GM12878 (cell line): ENCODE data around the gene BMP7. TPM values are rescaled to one million over a fixed set of nuclear protein-coding genes. Genes with fewer than 3 reads are reported as not detected.

ENCODE experiments used
- ATAC-seq: fragments of 200-7000 bp; cut with Tn5 transposase; 3 replicates; pipeline ENCODE4 v1.9.1; 2020; ENCODE audit warnings: mild to moderate bottlenecking, moderate library complexity
- BruUV-seq: library from RNA; stranded (reverse); fragments of 400-500 nt; replicated peaks from 2 replicates; lab custom pipeline; 2021; lab: Mats Ljungman, UMichigan
- CTCF ChIA-PET: fragments of 300-600 bp; sonication (Branson Sonifier 250); formaldehyde crosslinking; extraction: SDS; loops from one replicate; lab custom pipeline; 2021; ENCODE audit warnings: inconsistent platforms; lab: Yijun Ruan, JAX
- POLR2A ChIA-PET: fragments of 350-600 bp; formaldehyde crosslinking; extraction: SDS; loops from one replicate; lab custom pipeline; 2021; ENCODE audit warnings: inconsistent platforms; lab: Charles Lee
- RAD21 ChIA-PET: fragments of 300-600 bp; sonication (Branson Sonifier 250); formaldehyde crosslinking; loops from one replicate; lab custom pipeline; 2023; ENCODE audit warnings: antibody characterized with exemption; ENCODE audit not compliant: unreplicated experiment; lab: Charles Lee
- SMC1A ChIA-PET: fragments of 300-600 bp; sonication (Branson Sonifier 250); formaldehyde crosslinking; loops from one replicate; lab custom pipeline; 2023; ENCODE audit not compliant: unreplicated experiment, uncharacterized antibody; lab: Charles Lee
- DNase-seq: peaks from one replicate; pipeline ENCODE4 v3.0.0-alpha.2; 2011; ENCODE audit warnings: low read depth, low spot score
- FAIRE-seq: peaks from 3 replicates; lab custom pipeline; 2011; peaks lifted over from hg19 to GRCh38; lab: Jason Lieb, UNC
- H2AFZ ChIP-seq: 2 replicates; pipeline ENCODE4 v1.6.0; 2011; ENCODE audit warnings: low read depth, low read length, control low read depth; ENCODE audit not compliant: control insufficient read depth
- H3K27ac ChIP-seq: 2 replicates; pipeline ENCODE4 v1.5.1; 2011; ENCODE audit warnings: control low read depth; ENCODE audit not compliant: control insufficient read depth, insufficient read depth
- H3K27me3 ChIP-seq, 2 experiments: replicated peaks in 1 of 2; 2 replicates each; pipeline versions ENCODE4 v1.6.0 to v1.6.1; 2011; ENCODE audit warnings: low read length in 1 of 2; ENCODE audit not compliant: control insufficient read depth in 2 of 2, insufficient read depth in 2 of 2
- H3K36me3 ChIP-seq, 2 experiments: 2 replicates each; pipeline ENCODE4 v1.5.1; 2011; ENCODE audit warnings: low read length in 1 of 2; ENCODE audit not compliant: control insufficient read depth in 2 of 2, insufficient read depth in 2 of 2
- H3K4me1 ChIP-seq: 2 replicates; pipeline ENCODE4 v1.6.1; 2011; ENCODE audit warnings: mild to moderate bottlenecking, low read length, moderate library complexity, mixed read lengths; ENCODE audit not compliant: control insufficient read depth, insufficient read depth
- H3K4me2 ChIP-seq: 2 replicates; pipeline ENCODE4 v1.6.0; 2011; ENCODE audit warnings: control low read depth; ENCODE audit not compliant: control insufficient read depth, insufficient read depth
- H3K4me3 ChIP-seq: fragments of 200-600 bp; sonication (generic); 2 replicates; pipeline ENCODE4 v1.5.1; 2016
- H3K79me2 ChIP-seq: 2 replicates; pipeline ENCODE4 v1.6.0; 2011; ENCODE audit warnings: low read length; ENCODE audit not compliant: control insufficient read depth, insufficient read depth
- H3K9ac ChIP-seq: 2 replicates; pipeline ENCODE4 v1.8.0; 2011; ENCODE audit warnings: low read length, control low read depth, mixed read lengths; ENCODE audit not compliant: control insufficient read depth, insufficient read depth
- H3K9me3 ChIP-seq: replicated peaks from 3 replicates; pipeline ENCODE4 v1.5.1; 2011; ENCODE audit warnings: mild to moderate bottlenecking, low read length; ENCODE audit not compliant: control insufficient read depth, insufficient read depth
- H4K20me1 ChIP-seq: 2 replicates; pipeline ENCODE4 v1.6.0; 2011; ENCODE audit not compliant: control insufficient read depth, insufficient read depth
- CREM ChIP-seq: IDR thresholded peaks from 2 replicates; pipeline ENCODE4 v1.6.1; 2014; ENCODE audit warnings: antibody characterized with exemption, low read depth
- ETV6 ChIP-seq, 2 experiments: fragments of 450-650 bp in 1 of 2; IDR thresholded peaks in 1 of 2; conservative IDR thresholded peaks in 1 of 2; 2 replicates each; pipeline ENCODE4 v1.6.1; 2014; ENCODE audit warnings: antibody characterized with exemption in 1 of 2, borderline replicate concordance in 1 of 2, low read depth in 1 of 2, mild to moderate bottlenecking in 1 of 2, moderate library complexity in 1 of 2
- SKIL ChIP-seq: fragments of 450-650 bp; IDR thresholded peaks from 2 replicates; pipeline ENCODE4 v1.6.1; 2017; ENCODE audit warnings: mild to moderate bottlenecking, low read depth, inconsistent platforms; ENCODE audit not compliant: poor library complexity, severe bottlenecking
- ZBTB11 ChIP-seq: fragments of 450-650 bp; formaldehyde crosslinking; IDR thresholded peaks from 2 replicates; pipeline ENCODE4 v1.5.0; 2022; ENCODE audit warnings: mild to moderate bottlenecking, missing genetic modification characterization
- WGBS: methylation state at CpG from one replicate; pipeline ENCODE4 v1.1.6; 2016; ENCODE audit warnings: low lambda C conversion rate; ENCODE audit not compliant: insufficient replicate concordance, insufficient coverage; ENCODE audit errors: missing lambda C conversion rate; 5-methylcytosine and 5-hydroxymethylcytosine counted together
- in situ Hi-C: fragments of 300-500 bp; cut with MboI; formaldehyde crosslinking; loops from 9 replicates; pipeline ENCODE4 v1.14.3; 2018; ENCODE audit warnings: mixed read lengths
- intact Hi-C: fragments of 100-400 bp; cut with micrococcal nuclease; formaldehyde crosslinking; loops from one replicate; pipeline ENCODE4 v1.14.2; 2022; ENCODE audit not compliant: unreplicated experiment
- polyA plus RNA-seq, 11 experiments: library from polyadenylated mRNA; depleted of rRNA in 4 of 11; unstranded in 6 of 11; stranded (reverse) in 5 of 11; fragments of >200 nt; fragmentation: Nextera tagmentation in 4 of 11; fragmentation: Illumina TruSeq in 1 of 11; extraction: Ambion mirVana in 4 of 11; extraction: Trizol in 1 of 11; gene quantifications; 1 replicate in 1 of 11; 2 replicates in 10 of 11; pipeline versions ENCODE4 v1.2.1 to v1.2.3, GENCODE V29; 2011 to 2016; ENCODE audit warnings: inconsistent platforms in 2 of 11, missing spikeins in 2 of 11, low read depth in 1 of 11
- total RNA-seq, 4 experiments: library from RNA; depleted of rRNA in 3 of 4; stranded (reverse); fragments of >200 nt in 3 of 4; fragmentation: Illumina TruSeq in 1 of 4; extraction: Trizol in 1 of 4; gene quantifications; 2 replicates each; pipeline versions ENCODE4 v1.2.1 to v1.2.3, GENCODE V29; 2013 to 2021

BMP7 gene
- total and polyA plus RNA-seq, 10 of the 15 experiments (the other 5 are each of a cell fraction or from before 2014, with no cell fraction given): 0.18 to 0.51 (median 0.28) TPM; not detected in 7

GRCh38 chr20:57275334-57275733 is 8.9 kb upstream of the BMP7 start:
- H3K36me3 ChIP-seq: no peaks in the 10 kb centered on the region
- H3K27ac ChIP-seq: no peak overlapping the region
- H3K79me2 ChIP-seq: no peaks in the 10 kb centered on the region
- no TSS peak for BruUV-seq
- H3K4me1 ChIP-seq: no peaks in the 10 kb centered on the region
- POLR2A ChIA-PET: no interaction called here
- SMC1A ChIA-PET: no interaction called here
- in situ Hi-C loops: no loop called here
- intact Hi-C loops: no loop called here
- peaks cover 9% of the 10 kb centered on the region in 2 experiments; a peak in 2 of 4 replicates for H3K27me3 ChIP-seq
- no peak for TF ChIP-seq SKIL
- TF ChIP-seq, all 136 proteins: peak for 0
- no peaks in the 10 kb centered on the region for H4K20me1 ChIP-seq
- FAIRE-seq (no peak), DNase-seq (no peak), ATAC-seq (no peak)
- no peaks in the 10 kb centered on the region for H3K9me3 ChIP-seq
- H3K4me2 ChIP-seq: no peak overlapping the region
- RAD21 ChIA-PET: no interaction called here
- 58% methylated on average over 3 of the region's 3 CpGs for WGBS
- CTCF ChIA-PET: no interaction called here
- no peak overlapping the region for H3K9ac ChIP-seq
- no peak overlapping the region for H3K4me3 ChIP-seq
- no peak overlapping the region for H2AFZ ChIP-seq

- ChIA-PET RAD21 (no interaction called here), POLR2A (no interaction called here), SMC1A (no interaction called here)
- 13% methylated on average over 4 of the region's 4 CpGs for WGBS
- H3K79me2 ChIP-seq: no peaks in the 10 kb centered on the region
- DNase-seq (no peak), ATAC-seq (no peak)
- no peak overlapping the region for H3K9ac ChIP-seq
- H4K20me1 ChIP-seq: no peaks in the 10 kb centered on the region
- in situ Hi-C loops: no loop called here
- H3K36me3 ChIP-seq: no peaks in the 10 kb centered on the region
- BruUV-seq: no TSS peak
- H3K27ac ChIP-seq: no peak overlapping the region
- no peak overlapping the region for H2AFZ ChIP-seq
- TF ChIP-seq ETV6 (conservative IDR thresholded peaks at IDR 0.05 in 1 of 2, IDR thresholded peaks at IDR 0.05 in 1 of 2; ENCODE audit: borderline replicate concordance in 1 of 2, low read depth in 1 of 2) (peak in 1 of 2 experiments; percentile 54; a peak in 1 of 4 replicates), ZBTB11 (no peak), CREM (no peak)
- TF ChIP-seq, all 136 proteins: peak for 1
- Histone ChIP-seq H3K9me3 (no peaks in the 10 kb centered on the region), H3K4me3 (no peak overlapping the region), H3K4me2 (no peak overlapping the region), H3K27me3 (peaks cover 6 to 9% of the 10 kb centered on the region in 2 experiments; a peak in 2 of 4 replicates), H3K4me1 (no peaks in the 10 kb centered on the region)
- CTCF ChIA-PET: no interaction called here
- intact Hi-C loops: no loop called here
- FAIRE-seq: no peak
Observed at GRCh38 chr20:57274846-57275245, 8.4 kb upstream of the BMP7 start.
